Mesendoderm (in vitro differentiated cells): ENCODE measurements around the gene LIMD2.

Experiments used
- DNase-seq: peaks from one replicate; pipeline ENCODE4 v3.0.0; 2013
- H2AK5ac ChIP-seq: 2 replicates; pipeline ENCODE4 v1.6.1; 2013; ENCODE audit warnings: low read length, inconsistent platforms
- H2BK120ac ChIP-seq: 2 replicates; pipeline ENCODE4 v1.6.1; 2013; ENCODE audit warnings: low read depth, mild to moderate bottlenecking, low read length, moderate library complexity, mixed read lengths
- H2BK15ac ChIP-seq: replicated peaks from 2 replicates; pipeline ENCODE4 v1.6.1; 2013; ENCODE audit warnings: low read depth, mild to moderate bottlenecking, moderate library complexity
- H2BK5ac ChIP-seq: 2 replicates; pipeline ENCODE4 v1.6.1; 2013; ENCODE audit warnings: low read length, inconsistent platforms
- H3K18ac ChIP-seq: 2 replicates; pipeline ENCODE4 v1.6.1; 2013; ENCODE audit warnings: mild to moderate bottlenecking, low read length, mixed read lengths
- H3K23ac ChIP-seq: one replicate; pipeline ENCODE4 v1.6.1; 2013; ENCODE audit warnings: low read length
- H3K27ac ChIP-seq: 2 replicates; pipeline ENCODE4 v1.5.1; 2013; ENCODE audit warnings: low read depth, mild to moderate bottlenecking, inconsistent platforms, low read length, moderate library complexity
- H3K27me3 ChIP-seq: 2 replicates; pipeline ENCODE4 v1.6.1; 2013; ENCODE audit warnings: low read length, control low read depth, mild to moderate bottlenecking, inconsistent platforms; ENCODE audit not compliant: insufficient read depth, poor library complexity
- H3K36me3 ChIP-seq: 2 replicates; pipeline ENCODE4 v1.6.1; 2013; ENCODE audit warnings: low read length, inconsistent platforms; ENCODE audit not compliant: control insufficient read depth, insufficient read depth
- H3K4ac ChIP-seq: one replicate; pipeline ENCODE4 v1.6.1; 2013; ENCODE audit warnings: low read depth, mild to moderate bottlenecking, low read length, moderate library complexity
- H3K4me1 ChIP-seq: 2 replicates; pipeline ENCODE4 v1.6.1; 2013; ENCODE audit warnings: low read depth, low read length, inconsistent platforms; ENCODE audit not compliant: control insufficient read depth
- H3K4me2 ChIP-seq: 2 replicates; pipeline ENCODE4 v1.6.1; 2013; ENCODE audit warnings: low read length
- H3K4me3 ChIP-seq: 2 replicates; pipeline ENCODE4 v1.5.1; 2013; ENCODE audit warnings: mild to moderate bottlenecking, low read length
- H3K56ac ChIP-seq: one replicate; pipeline ENCODE4 v1.6.1; 2013; ENCODE audit warnings: low read length
- H3K79me1 ChIP-seq: 2 replicates; pipeline ENCODE4 v1.6.1; 2013; ENCODE audit warnings: low read length, inconsistent platforms
- H3K79me2 ChIP-seq: 2 replicates; pipeline ENCODE4 v1.6.1; 2013; ENCODE audit warnings: mild to moderate bottlenecking, low read length; ENCODE audit not compliant: control insufficient read depth, insufficient read depth
- H3K9ac ChIP-seq: 2 replicates; pipeline ENCODE4 v1.6.1; 2013; ENCODE audit warnings: low read length, inconsistent platforms
- H4K5ac ChIP-seq: one replicate; pipeline ENCODE4 v1.6.1; 2013; ENCODE audit warnings: low read length
- H4K8ac ChIP-seq: one replicate; pipeline ENCODE4 v1.6.1; 2013; ENCODE audit warnings: low read depth, mild to moderate bottlenecking, control low read depth, low read length, moderate library complexity
- WGBS: extraction: QIAGEN DNeasy Blood & Tissue Kit; methylation state at CpG from one replicate; pipeline ENCODE4 v1.1.7; 2013; ENCODE audit warnings: low lambda C conversion rate, missing lambda C conversion rate; ENCODE audit not compliant: insufficient coverage; ENCODE audit errors: extremely low coverage; 5-methylcytosine and 5-hydroxymethylcytosine counted together

The LIMD2 gene

GRCh38 chr17:63658366-63658765 is 41.6 kb downstream of the LIMD2 start:
- no peak overlapping the region for H3K23ac ChIP-seq
- no peak overlapping the region for H3K18ac ChIP-seq
- H3K27me3 ChIP-seq = no peaks in the 10 kb centered on the region
- no peaks in the 10 kb centered on the region for H3K79me1 ChIP-seq
- no peak overlapping the region for H4K8ac ChIP-seq
- H3K4me2 ChIP-seq = no peak overlapping the region
- H2BK5ac ChIP-seq = no peak overlapping the region
- H3K27ac ChIP-seq = no peak overlapping the region
- H2BK120ac ChIP-seq = no peak overlapping the region
- DNase-seq = no peak
- no peak overlapping the region for H2AK5ac ChIP-seq
- no peak overlapping the region for H3K4ac ChIP-seq
- no peak overlapping the region for H3K9ac ChIP-seq
- H3K79me2 ChIP-seq = no peaks in the 10 kb centered on the region
- no peak overlapping the region for H2BK15ac ChIP-seq
- H3K56ac ChIP-seq = no peak overlapping the region
- no CpG with 5 or more reads among the region's 1 CpG for WGBS
- no peak overlapping the region for H3K4me3 ChIP-seq
- H4K5ac ChIP-seq = no peak overlapping the region
- H3K4me1 ChIP-seq = no peaks in the 10 kb centered on the region
- no peaks in the 10 kb centered on the region for H3K36me3 ChIP-seq

GRCh38 chr17:63657786-63658185 is 42.1 kb downstream of the LIMD2 start:
- no peak overlapping the region for H3K23ac ChIP-seq
- H3K79me2 ChIP-seq = no peaks in the 10 kb centered on the region
- no peak overlapping the region for H2BK120ac ChIP-seq
- no peak overlapping the region for H4K5ac ChIP-seq
- no peak overlapping the region for H2BK5ac ChIP-seq
- no peak overlapping the region for H3K18ac ChIP-seq
- H3K4me1 ChIP-seq = no peaks in the 10 kb centered on the region
- H3K4me2 ChIP-seq = no peak overlapping the region
- WGBS = no CpG with 5 or more reads among the region's 3 CpGs
- no peaks in the 10 kb centered on the region for H3K79me1 ChIP-seq
- no peak overlapping the region for H3K9ac ChIP-seq
- H3K4ac ChIP-seq = no peak overlapping the region
- H2BK15ac ChIP-seq = no peak overlapping the region
- no peaks in the 10 kb centered on the region for H3K36me3 ChIP-seq
- H2AK5ac ChIP-seq = no peak overlapping the region
- DNase-seq = no peak
- no peak overlapping the region for H3K4me3 ChIP-seq
- H4K8ac ChIP-seq = no peak overlapping the region
- no peak overlapping the region for H3K56ac ChIP-seq
- H3K27me3 ChIP-seq = no peaks in the 10 kb centered on the region
- H3K27ac ChIP-seq = no peak overlapping the region

GRCh38 chr17:63653050-63653449 is 46.9 kb downstream of the LIMD2 start:
- H3K4ac ChIP-seq = no peak overlapping the region
- no peak overlapping the region for H3K18ac ChIP-seq
- no peak overlapping the region for H3K4me3 ChIP-seq
- H3K4me2 ChIP-seq = no peak overlapping the region
- H3K27ac ChIP-seq = no peak overlapping the region
- H2BK120ac ChIP-seq = no peak overlapping the region
- no peak overlapping the region for H4K5ac ChIP-seq
- H3K23ac ChIP-seq = no peak overlapping the region
- H2BK15ac ChIP-seq = no peak overlapping the region
- H3K4me1 ChIP-seq = no peaks in the 10 kb centered on the region
- no peak overlapping the region for H2AK5ac ChIP-seq
- no peak for DNase-seq
- no peaks in the 10 kb centered on the region for H3K27me3 ChIP-seq
- no peak overlapping the region for H4K8ac ChIP-seq
- no peaks in the 10 kb centered on the region for H3K36me3 ChIP-seq
- no peaks in the 10 kb centered on the region for H3K79me2 ChIP-seq
- H3K56ac ChIP-seq = no peak overlapping the region
- H3K79me1 ChIP-seq = no peaks in the 10 kb centered on the region
- H2BK5ac ChIP-seq = no peak overlapping the region
- no CpG with 5 or more reads among the region's 2 CpGs for WGBS
- H3K9ac ChIP-seq = no peak overlapping the region

GRCh38 chr17:63652106-63652505 is 47.8 kb downstream of the LIMD2 start:
- Histone ChIP-seq H3K56ac (no peak overlapping the region), H3K4me2 (no peak overlapping the region), H4K5ac (no peak overlapping the region), H3K27me3 (no peaks in the 10 kb centered on the region), H2BK15ac (no peak overlapping the region), H3K79me2 (no peaks in the 10 kb centered on the region), H2BK120ac (no peak overlapping the region), H4K8ac (no peak overlapping the region), H3K9ac (no peak overlapping the region), H3K27ac (no peak overlapping the region), H2BK5ac (no peak overlapping the region), H3K79me1 (no peaks in the 10 kb centered on the region), H3K36me3 (no peaks in the 10 kb centered on the region), H3K4me3 (no peak overlapping the region), H2AK5ac (no peak overlapping the region), H3K4me1 (peaks cover 5% of the 10 kb centered on the region), H3K4ac (no peak overlapping the region), H3K18ac (no peak overlapping the region), H3K23ac (no peak overlapping the region)
- WGBS = no CpG with 5 or more reads among the region's 3 CpGs
- DNase-seq = no peak

- Histone ChIP-seq H3K56ac (no peak overlapping the region), H2BK5ac (no peak overlapping the region), H3K4me1 (peaks cover 7% of the 10 kb centered on the region), H2BK120ac (no peak overlapping the region), H3K23ac (no peak overlapping the region), H3K36me3 (no peaks in the 10 kb centered on the region), H2AK5ac (no peak overlapping the region), H3K4ac (no peak overlapping the region), H4K8ac (no peak overlapping the region), H4K5ac (no peak overlapping the region), H2BK15ac (no peak overlapping the region), H3K79me2 (no peaks in the 10 kb centered on the region), H3K18ac (no peak overlapping the region), H3K4me3 (no peak overlapping the region), H3K27ac (no peak overlapping the region), H3K4me2 (no peak overlapping the region), H3K27me3 (no peaks in the 10 kb centered on the region), H3K9ac (no peak overlapping the region), H3K79me1 (no peaks in the 10 kb centered on the region)
- no CpG with 5 or more reads among the region's 1 CpG for WGBS
- no peak for DNase-seq
These were observed 50.1 kb downstream of the LIMD2 start for GRCh38 chr17:63649813-63650212.

- no peaks in the 10 kb centered on the region for H3K27me3 ChIP-seq
- no peak overlapping the region for H3K23ac ChIP-seq
- H3K9ac ChIP-seq = no peak overlapping the region
- H3K56ac ChIP-seq = no peak overlapping the region
- H3K79me1 ChIP-seq = no peaks in the 10 kb centered on the region
- no peak overlapping the region for H3K4me2 ChIP-seq
- no peak overlapping the region for H2AK5ac ChIP-seq
- H3K4ac ChIP-seq = no peak overlapping the region
- no peak overlapping the region for H3K4me3 ChIP-seq
- peak; percentile 50 for DNase-seq
- H4K5ac ChIP-seq = no peak overlapping the region
- no peak overlapping the region for H4K8ac ChIP-seq
- peaks cover 7% of the 10 kb centered on the region for H3K4me1 ChIP-seq
- no peak overlapping the region for H2BK120ac ChIP-seq
- peak overlapping the region; percentile 32 for H3K18ac ChIP-seq
- H3K79me2 ChIP-seq = no peaks in the 10 kb centered on the region
- no peak overlapping the region for H2BK15ac ChIP-seq
- no peak overlapping the region for H3K27ac ChIP-seq
- no peak overlapping the region for H2BK5ac ChIP-seq
- H3K36me3 ChIP-seq = no peaks in the 10 kb centered on the region
These were observed 52.0 kb downstream of the LIMD2 start for GRCh38 chr17:63647936-63648335.
